Erythroblast (primary cell): Measurements from ENCODE around the gene NPIPB8.
"Not testable (repeated sequence)": the region's sequence is repeated elsewhere in the genome, so short reads cannot be mapped to it uniquely, and the experiment has no call there.

ENCODE experiments used
- GATA1 ChIP-seq: IDR thresholded peaks from 2 replicates; pipeline ENCODE4 v1.6.1; 2011; ENCODE audit warnings: low read depth, mild to moderate bottlenecking, control low read depth, low read length, moderate library complexity
- POLR2A ChIP-seq: IDR thresholded peaks from 2 replicates; pipeline ENCODE4 v1.6.1; 2011; ENCODE audit warnings: mild to moderate bottlenecking, low read length

GRCh38 chr16:28689425-28689824 lies 51.6 kb downstream of the NPIPB8 start:
- TF ChIP-seq POLR2A, GATA1: not testable (repeated sequence)
